Measurements from ENCODE around the gene NKAPL.
"Not testable (repeated sequence)": the region's sequence is repeated elsewhere in the genome, so short reads cannot be mapped to it uniquely, and the experiment has no call there.

Gene NKAPL

GRCh38 chr6:28303570-28303969 is 44.5 kb downstream of the NKAPL start:
- DNase-seq = no peak

- not testable (repeated sequence) for DNase-seq
Observed at GRCh38 chr6:28306363-28306762, 47.3 kb downstream of the NKAPL start.

Measured in T1000 (cell line).